HUES48 (cell line): Measurements from ENCODE around the gene OGFR.

Source experiments
- H3K27ac ChIP-seq: one replicate; pipeline ENCODE4 v1.7.0; 2013; ENCODE audit warnings: low read depth, low read length, inconsistent platforms
- H3K27me3 ChIP-seq: 2 replicates; pipeline ENCODE4 v1.6.1; 2013; ENCODE audit warnings: mild to moderate bottlenecking, low read length; ENCODE audit not compliant: control insufficient read depth, insufficient read depth
- H3K36me3 ChIP-seq: 2 replicates; pipeline ENCODE4 v1.6.1; 2013; ENCODE audit warnings: low read length; ENCODE audit not compliant: control insufficient read depth, insufficient read depth
- H3K4me1 ChIP-seq: 2 replicates; pipeline ENCODE4 v1.6.1; 2013; ENCODE audit warnings: mild to moderate bottlenecking, low read length; ENCODE audit not compliant: control insufficient read depth, insufficient read depth
- H3K4me3 ChIP-seq: 2 replicates; pipeline ENCODE4 v1.5.1; 2013; ENCODE audit warnings: mild to moderate bottlenecking, low read depth, low read length
- H3K9ac ChIP-seq: 2 replicates; pipeline ENCODE4 v1.6.1; 2013; ENCODE audit warnings: mild to moderate bottlenecking, low read depth, low read length, moderate library complexity
- H3K9me3 ChIP-seq: 2 replicates; pipeline ENCODE4 v1.6.1; 2013; ENCODE audit warnings: low read length; ENCODE audit not compliant: control insufficient read depth, insufficient read depth

Gene OGFR

DNA sequence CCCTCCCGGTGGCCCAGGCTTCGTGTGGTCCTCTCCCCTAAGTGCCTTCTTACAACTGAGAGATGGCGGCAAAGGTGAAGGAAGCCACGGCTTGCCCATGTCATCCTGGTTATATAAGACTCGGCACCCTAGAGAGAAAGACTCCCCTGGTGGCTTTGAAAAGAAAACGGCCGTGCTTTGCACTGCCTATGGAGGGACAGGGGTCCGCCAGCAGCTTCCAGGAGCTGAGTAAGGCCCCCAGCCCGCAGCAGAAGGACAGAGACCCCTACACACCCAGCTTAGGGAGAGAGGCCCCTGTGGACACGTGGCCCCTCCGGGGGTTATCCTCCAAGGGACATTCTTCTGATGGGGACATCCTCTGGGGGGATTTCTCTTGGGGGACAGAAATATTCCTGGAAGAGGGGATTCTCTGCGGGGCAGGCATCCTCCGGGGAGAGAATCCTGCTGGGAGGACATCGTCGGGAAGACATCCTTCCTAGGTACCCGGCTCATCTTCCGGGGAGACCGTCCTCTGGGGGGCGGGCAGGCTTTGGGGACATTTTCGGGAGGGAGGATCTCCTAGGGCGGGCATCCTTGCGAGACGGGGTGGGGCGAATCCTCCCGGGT is 511 bp upstream of the OGFR start:
- H3K4me3 ChIP-seq: peak overlapping the region; percentile 40; the same call in 1 of the 2 replicates
- H3K9ac ChIP-seq: no peak overlapping the region
- H3K4me1 ChIP-seq: peaks cover 6% of the 10 kb centered on the region; the same call in 1 of the 2 replicates
- H3K36me3 ChIP-seq: peaks cover 32% of the 10 kb centered on the region
- no peaks in the 10 kb centered on the region for H3K9me3 ChIP-seq
- H3K27ac ChIP-seq: no peak overlapping the region
- H3K27me3 ChIP-seq: 0 out of 2 replicates have a peak, but pooled peaks cover 3% of the 10 kb centered on the region

DNA sequence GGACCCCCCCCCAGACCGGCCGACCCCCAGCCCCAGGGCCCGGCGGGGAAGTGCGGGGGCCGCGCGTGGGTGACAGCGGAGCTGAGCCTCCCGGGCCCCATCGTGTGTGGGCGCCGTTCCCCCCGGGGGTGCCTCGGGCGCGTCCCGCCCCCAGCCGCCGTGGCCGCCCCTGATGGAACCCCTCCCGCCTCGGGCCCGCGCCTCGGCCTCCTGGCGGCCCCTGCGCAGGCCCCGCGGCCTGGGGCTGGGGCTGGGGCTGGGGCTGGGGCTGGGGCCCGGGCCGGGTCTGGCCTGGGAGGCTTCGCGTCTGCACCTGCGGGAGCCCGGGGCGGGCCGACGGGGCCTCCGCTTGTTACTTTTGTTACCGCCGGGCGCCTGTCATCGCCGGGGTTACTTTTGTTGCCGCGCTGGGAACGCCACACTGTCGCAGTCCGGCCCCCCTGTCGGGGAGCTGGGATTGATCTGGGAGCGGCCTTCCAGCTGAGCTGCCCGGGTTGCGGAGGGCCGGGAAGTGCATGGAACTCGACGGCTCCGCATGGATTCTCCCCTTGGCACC is 598 bp downstream of the OGFR start:
- no peak overlapping the region for H3K27ac ChIP-seq
- no peaks in the 10 kb centered on the region for H3K9me3 ChIP-seq
- 0 out of 2 replicates have a peak, but pooled peaks cover 3% of the 10 kb centered on the region for H3K27me3 ChIP-seq
- peak overlapping the region; percentile 87 for H3K4me3 ChIP-seq
- no peak overlapping the region for H3K9ac ChIP-seq
- H3K4me1 ChIP-seq: peaks cover 6% of the 10 kb centered on the region; the same call in 1 of the 2 replicates
- H3K36me3 ChIP-seq: peaks cover 32% of the 10 kb centered on the region

DNA sequence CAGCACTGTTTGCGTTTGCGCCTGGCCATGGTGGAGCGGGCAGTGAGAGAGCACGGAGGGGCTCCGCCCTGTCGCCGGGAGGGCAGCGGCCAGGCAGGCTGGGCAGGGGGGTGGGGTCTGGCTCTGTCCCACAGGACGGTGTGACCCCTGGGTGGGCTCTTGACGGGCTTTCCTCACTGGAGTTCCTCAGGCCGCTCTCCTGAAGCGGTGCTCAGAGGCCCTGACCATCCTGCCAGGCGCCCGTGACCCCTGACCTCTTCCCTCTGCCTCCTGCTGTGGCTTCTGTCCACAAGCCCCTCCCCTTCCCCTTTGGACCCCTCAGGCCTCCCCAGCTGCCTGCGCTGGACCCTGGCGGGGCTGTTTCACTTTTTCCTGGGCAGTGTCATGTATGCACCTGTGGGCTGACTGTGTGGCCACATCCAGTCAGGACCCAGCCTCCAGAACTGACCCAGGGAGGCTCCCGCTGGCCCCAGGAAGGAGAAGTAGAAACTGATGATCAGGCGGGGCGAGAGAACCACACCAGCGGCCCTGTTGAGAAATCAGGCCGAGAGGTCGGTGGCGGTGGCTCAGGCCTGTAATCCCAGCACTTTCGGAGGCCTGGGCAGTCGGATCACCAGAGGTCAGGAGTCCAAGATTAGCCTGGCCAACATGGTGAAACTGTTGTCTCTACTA is 1.2 kb downstream of the OGFR start:
- Histone ChIP-seq H3K4me3 (peak overlapping the region; percentile 87), H3K27ac (peak overlapping the region; percentile 20), H3K4me1 (peaks cover 6% of the 10 kb centered on the region; the same call in 1 of the 2 replicates), H3K9me3 (no peaks in the 10 kb centered on the region), H3K9ac (no peak overlapping the region), H3K36me3 (peaks cover 32% of the 10 kb centered on the region), H3K27me3 (0 out of 2 replicates have a peak, but pooled peaks cover 3% of the 10 kb centered on the region)

DNA sequence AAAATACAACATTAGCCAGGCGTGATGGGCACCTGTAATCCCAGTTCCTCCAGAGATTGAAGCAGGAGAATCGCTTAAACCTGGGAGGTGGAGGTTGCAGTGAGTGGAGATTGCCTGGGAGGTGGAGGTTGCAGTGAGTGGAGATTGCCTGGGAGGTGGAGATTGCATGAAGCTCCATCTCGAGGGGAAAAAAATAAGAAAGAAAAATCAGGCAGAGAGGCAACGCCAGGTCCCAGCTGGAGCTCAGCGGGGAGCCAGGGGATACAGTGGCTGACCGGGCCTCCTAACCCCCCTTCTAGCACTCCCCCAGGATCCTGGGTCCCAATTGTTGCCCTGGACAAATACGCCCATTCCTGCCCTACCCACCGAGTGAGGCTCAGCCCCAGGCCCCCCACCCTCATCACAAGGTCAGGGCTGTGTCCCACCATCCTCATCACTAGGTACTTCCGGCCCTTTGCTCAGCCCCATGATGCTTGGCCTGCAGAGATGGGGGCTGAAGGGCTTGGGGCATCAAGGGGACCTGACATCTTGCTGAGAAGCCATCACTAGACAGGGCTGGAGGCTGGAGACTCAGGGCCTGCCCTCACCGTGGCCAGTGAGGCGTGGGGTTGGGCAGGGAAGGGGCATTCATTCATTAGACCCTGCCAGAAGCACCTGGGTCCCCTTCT is 1.9 kb downstream of the OGFR start:
- peaks cover 6% of the 10 kb centered on the region; the same call in 1 of the 2 replicates for H3K4me1 ChIP-seq
- 0 out of 2 replicates have a peak, but pooled peaks cover 3% of the 10 kb centered on the region for H3K27me3 ChIP-seq
- no peak overlapping the region for H3K9ac ChIP-seq
- H3K36me3 ChIP-seq: peaks cover 31% of the 10 kb centered on the region
- H3K27ac ChIP-seq: no peak overlapping the region
- H3K4me3 ChIP-seq: no peak overlapping the region
- H3K9me3 ChIP-seq: no peaks in the 10 kb centered on the region

DNA sequence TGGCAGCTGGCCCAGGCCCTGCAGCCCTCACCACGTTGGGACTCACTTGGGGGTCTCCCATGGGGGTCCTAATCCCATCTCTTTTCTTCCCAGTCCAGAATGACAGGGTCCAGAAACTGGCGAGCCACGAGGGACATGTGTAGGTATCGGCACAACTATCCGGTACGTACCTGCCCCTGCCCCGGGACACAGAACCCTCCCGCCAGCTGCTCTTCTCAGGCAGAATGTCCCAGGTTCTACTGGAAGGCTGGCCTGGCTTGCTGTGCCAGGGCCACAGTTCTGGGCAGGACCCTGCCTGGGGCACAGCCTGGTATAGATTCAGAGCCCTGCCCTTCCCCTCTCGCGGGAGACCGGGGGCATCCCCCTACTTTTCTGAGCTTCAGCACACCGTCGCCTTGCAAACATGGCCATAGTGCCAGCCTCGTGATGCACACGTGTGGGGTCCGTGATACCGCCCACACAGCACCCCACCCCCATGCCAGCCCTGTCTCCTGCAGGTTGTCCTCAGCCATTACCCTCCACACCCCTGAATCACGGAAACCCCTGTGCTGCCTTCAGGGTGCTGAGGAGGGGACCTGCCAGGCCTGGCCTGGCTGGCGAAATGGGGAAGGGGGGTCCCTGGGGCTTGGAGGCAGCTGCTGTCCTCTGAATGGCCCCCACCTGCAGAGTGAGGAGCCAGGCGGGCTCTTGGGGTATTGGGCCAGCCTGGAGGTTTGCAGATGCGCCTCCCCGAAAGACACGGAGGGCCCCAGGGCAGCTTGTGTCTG is 3.0 kb downstream of the OGFR start:
- 0 out of 2 replicates have a peak, but pooled peaks cover 3% of the 10 kb centered on the region for H3K27me3 ChIP-seq
- no peak overlapping the region for H3K9ac ChIP-seq
- peaks cover 41% of the 10 kb centered on the region for H3K36me3 ChIP-seq
- no peak overlapping the region for H3K27ac ChIP-seq
- H3K4me1 ChIP-seq: peaks cover 6% of the 10 kb centered on the region; the same call in 1 of the 2 replicates
- no peak overlapping the region for H3K4me3 ChIP-seq
- no peaks in the 10 kb centered on the region for H3K9me3 ChIP-seq

DNA sequence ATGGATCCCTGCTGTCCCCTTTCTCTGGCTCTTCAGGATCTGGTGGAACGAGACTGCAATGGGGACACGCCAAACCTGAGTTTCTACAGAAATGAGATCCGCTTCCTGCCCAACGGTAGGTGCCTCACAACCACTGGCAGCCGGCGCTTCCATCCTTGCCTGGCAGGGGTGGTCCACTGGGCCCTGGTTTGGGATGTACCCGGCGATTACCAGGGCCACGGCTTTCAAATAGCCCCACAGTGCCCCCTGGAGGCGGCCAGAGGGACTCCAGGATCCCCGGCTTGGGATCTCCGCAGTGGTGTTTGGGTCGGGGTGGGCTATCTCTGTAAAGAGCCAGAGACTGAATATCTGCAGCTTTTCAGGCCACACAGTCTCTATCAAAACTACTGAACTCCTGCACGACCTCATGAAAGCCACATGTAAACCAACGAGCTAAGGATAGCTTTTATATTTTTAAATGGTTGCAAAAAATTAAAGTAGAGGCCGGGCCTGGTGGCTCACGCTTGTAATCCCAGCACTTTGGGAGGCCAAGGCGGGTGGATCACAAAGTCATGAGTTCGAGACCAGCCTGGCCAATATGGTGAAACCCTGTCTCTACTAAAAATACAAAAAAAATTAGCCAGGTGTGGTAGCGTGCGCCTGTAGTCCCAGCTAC is 3.7 kb downstream of the OGFR start:
- peaks cover 45% of the 10 kb centered on the region for H3K36me3 ChIP-seq
- H3K27ac ChIP-seq: no peak overlapping the region
- 0 out of 2 replicates have a peak, but pooled peaks cover 3% of the 10 kb centered on the region for H3K27me3 ChIP-seq
- H3K4me3 ChIP-seq: no peak overlapping the region
- H3K9ac ChIP-seq: no peak overlapping the region
- H3K9me3 ChIP-seq: no peaks in the 10 kb centered on the region
- H3K4me1 ChIP-seq: peaks cover 6% of the 10 kb centered on the region; the same call in 1 of the 2 replicates

DNA sequence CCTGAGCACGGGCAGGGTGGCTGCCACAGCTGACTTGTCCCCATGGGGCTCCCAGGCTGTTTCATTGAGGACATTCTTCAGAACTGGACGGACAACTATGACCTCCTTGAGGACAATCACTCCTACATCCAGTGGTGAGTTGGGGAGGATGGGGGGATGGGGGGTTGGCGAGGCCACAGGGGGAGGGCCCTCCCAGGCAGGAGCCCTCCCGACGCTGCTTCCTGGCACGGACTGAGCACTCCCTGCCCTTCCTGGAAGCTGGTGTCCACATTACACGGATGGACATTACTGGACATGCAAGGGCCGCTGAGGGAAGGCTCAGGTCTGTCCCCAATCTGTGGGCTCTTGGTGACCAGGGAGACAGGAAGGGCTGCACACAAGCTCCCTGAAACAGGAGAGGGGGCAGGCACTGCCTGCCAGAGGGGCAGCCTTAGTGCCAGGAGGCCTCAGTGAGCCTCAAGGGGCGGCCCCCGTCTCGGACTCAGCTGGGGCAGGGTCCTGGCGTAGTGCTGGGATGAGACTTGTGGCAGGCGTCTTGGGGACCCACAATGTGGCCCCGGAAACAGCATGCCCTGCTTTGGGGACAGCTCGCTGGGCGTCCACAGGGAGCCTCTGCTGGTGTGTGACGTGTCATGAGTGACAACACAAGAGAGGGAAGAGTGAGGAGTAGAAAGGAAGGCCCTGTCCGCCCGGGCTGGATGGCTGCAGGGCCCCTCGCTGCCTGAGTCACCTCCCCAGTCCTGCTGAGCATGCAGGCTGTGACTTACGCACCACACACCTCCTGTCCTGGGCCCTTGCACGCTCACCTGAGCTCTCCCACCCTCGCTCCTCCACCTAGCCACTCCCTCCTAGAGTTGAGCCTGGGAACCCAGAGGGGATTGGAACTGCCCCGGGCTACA is 5.1 kb downstream of the OGFR start:
- no peaks in the 10 kb centered on the region for H3K27me3 ChIP-seq
- H3K9me3 ChIP-seq: no peaks in the 10 kb centered on the region
- H3K4me3 ChIP-seq: no peak overlapping the region
- H3K27ac ChIP-seq: no peak overlapping the region
- H3K36me3 ChIP-seq: peaks cover 48% of the 10 kb centered on the region
- peaks cover 6% of the 10 kb centered on the region; the same call in 1 of the 2 replicates for H3K4me1 ChIP-seq
- H3K9ac ChIP-seq: no peak overlapping the region

DNA sequence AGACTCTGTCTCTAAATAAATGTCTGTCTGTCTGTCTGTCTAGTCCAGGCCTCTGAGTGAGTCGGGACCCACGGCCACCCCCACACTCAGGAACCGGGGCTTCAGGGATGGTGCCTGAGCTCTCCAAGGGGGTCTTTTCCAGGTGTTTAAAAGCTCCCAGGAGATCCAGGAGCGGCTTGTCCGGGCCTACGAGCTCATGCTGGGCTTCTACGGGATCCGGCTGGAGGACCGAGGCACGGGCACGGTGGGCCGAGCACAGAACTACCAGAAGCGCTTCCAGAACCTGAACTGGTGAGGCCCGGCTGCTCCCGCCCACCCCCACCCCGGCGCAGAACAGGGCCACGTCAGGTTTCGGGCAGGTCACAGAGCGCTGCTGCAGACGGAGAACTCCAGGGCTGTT is 6.7 kb downstream of the OGFR start:
- Histone ChIP-seq H3K9me3 (no peaks in the 10 kb centered on the region), H3K27me3 (peaks cover 3% of the 10 kb centered on the region; the same call in 1 of the 2 replicates), H3K4me1 (peaks cover 9% of the 10 kb centered on the region; the same call in 1 of the 2 replicates), H3K27ac (no peak overlapping the region), H3K4me3 (no peak overlapping the region), H3K36me3 (peaks cover 48% of the 10 kb centered on the region), H3K9ac (no peak overlapping the region)

DNA sequence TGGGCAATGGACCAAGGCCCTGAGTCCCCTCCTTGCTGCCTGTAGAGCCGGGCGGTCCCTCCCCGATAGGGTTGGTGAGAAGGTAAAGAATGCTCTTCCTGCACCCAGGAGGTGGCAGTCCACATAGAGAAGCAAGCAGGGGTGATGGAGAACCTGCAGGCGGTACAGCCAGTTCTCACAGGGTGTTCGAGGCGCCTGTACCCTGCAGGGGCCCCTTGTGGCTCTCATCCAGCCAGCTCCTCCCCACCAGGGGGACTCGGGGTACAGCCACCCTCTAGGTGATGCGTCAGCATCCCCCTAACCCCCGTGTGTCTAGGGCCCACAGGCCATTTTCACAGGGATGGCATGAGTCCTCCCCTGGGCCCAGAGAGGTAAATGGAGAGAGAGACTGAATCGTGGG is 7.1 kb downstream of the OGFR start:
- peaks cover 6% of the 10 kb centered on the region; the same call in 1 of the 2 replicates for H3K27me3 ChIP-seq
- no peak overlapping the region for H3K4me3 ChIP-seq
- peaks cover 48% of the 10 kb centered on the region for H3K36me3 ChIP-seq
- peaks cover 9% of the 10 kb centered on the region; the same call in 1 of the 2 replicates for H3K4me1 ChIP-seq
- H3K27ac ChIP-seq: no peak overlapping the region
- no peaks in the 10 kb centered on the region for H3K9me3 ChIP-seq
- no peak overlapping the region for H3K9ac ChIP-seq
